K562 (cell line): ENCODE data around the gene C22orf39. TPM values are rescaled to one million over a fixed set of nuclear protein-coding genes. Genes with fewer than 3 reads are reported as not detected.

Source experiments
- ATAC-seq: fragments of 200-7000 bp; cut with Tn5 transposase; 3 replicates; pipeline ENCODE4 v1.9.1; 2020; ENCODE audit warnings: moderate library complexity
- BruUV-seq: library from RNA; stranded (reverse); fragments of 400-500 nt; replicated peaks from 2 replicates; lab custom pipeline; 2021; lab: Mats Ljungman, UMichigan
- CTCF ChIA-PET: fragments of 300-600 bp; formaldehyde crosslinking; extraction: SDS; loops from one replicate; lab custom pipeline; 2021; ENCODE audit warnings: low intra/inter-chr PET ratio; lab: Yijun Ruan, JAX
- POLR2A ChIA-PET: fragments of 300-600, 350-650 bp; sonication (Branson Sonifier 250); formaldehyde crosslinking; extraction: SDS; loops from one replicate; lab custom pipeline; 2021; ENCODE audit warnings: antibody characterized with exemption, inconsistent platforms; lab: Yijun Ruan, JAX
- DNase-seq, 4 experiments: peaks; one replicate each; pipeline versions ENCODE4 v3.0.0 to v3.0.0-alpha.2; 2011 to 2018; ENCODE audit warnings: low spot score in 3 of 4, mixed read lengths in 3 of 4; ENCODE audit errors: extremely low read depth in 1 of 4
- FAIRE-seq: peaks from 2 replicates; lab custom pipeline; 2011; peaks lifted over from hg19 to GRCh38; lab: Jason Lieb, UNC
- H2AFZ ChIP-seq: 2 replicates; pipeline ENCODE4 v1.6.0; 2011; ENCODE audit warnings: low read depth, low read length, control low read depth, inconsistent platforms
- H3K27ac ChIP-seq: fragments of 200-600 bp; 3 replicates; pipeline ENCODE4 v1.8.0; 2011; ENCODE audit warnings: low read depth, mild to moderate bottlenecking, control low read depth, inconsistent platforms, low read length, moderate library complexity, mixed read lengths; ENCODE audit errors: extremely low read depth
- H3K27me3 ChIP-seq, 2 experiments: fragments of 300-600 bp in 1 of 2; 2 replicates in 1 of 2; 3 replicates in 1 of 2; pipeline versions ENCODE4 v1.6.0 to v1.8.0; 2011; ENCODE audit warnings: inconsistent platforms in 2 of 2, low read length in 2 of 2, mild to moderate bottlenecking in 1 of 2, mixed read lengths in 1 of 2, moderate library complexity in 1 of 2; ENCODE audit not compliant: control insufficient read depth in 2 of 2, insufficient read depth in 2 of 2
- H3K36me3 ChIP-seq: fragments of 300-600 bp; 3 replicates; pipeline ENCODE4 v1.8.0; 2011; ENCODE audit warnings: mild to moderate bottlenecking, low read length, inconsistent platforms; ENCODE audit not compliant: control insufficient read depth, insufficient read depth
- H3K4me1 ChIP-seq, 2 experiments: fragments of 200-600 bp in 1 of 2; replicated peaks in 1 of 2; 2 replicates in 1 of 2; 3 replicates in 1 of 2; pipeline versions ENCODE4 v1.5.1 to v1.8.0; 2011; ENCODE audit warnings: inconsistent platforms in 2 of 2, low read length in 2 of 2, mild to moderate bottlenecking in 1 of 2, mixed read lengths in 1 of 2, moderate library complexity in 1 of 2; ENCODE audit not compliant: control insufficient read depth in 2 of 2, insufficient read depth in 2 of 2
- H3K4me2 ChIP-seq: 2 replicates; pipeline ENCODE4 v1.6.1; 2011; ENCODE audit warnings: low read length, control low read depth, inconsistent platforms, mixed read lengths; ENCODE audit not compliant: insufficient read depth
- H3K4me3 ChIP-seq: fragments of 200-600 bp; sonication (generic), shearing (Covaris generic); 2 replicates; pipeline ENCODE4 v1.5.1; 2016; ENCODE audit warnings: control low read depth, inconsistent platforms
- H3K79me2 ChIP-seq: fragments of 200-600 bp; 3 replicates; pipeline ENCODE4 v1.8.0; 2011; ENCODE audit warnings: low read length, inconsistent platforms; ENCODE audit not compliant: control insufficient read depth, insufficient read depth
- H3K9ac ChIP-seq, 2 experiments: 2 replicates each; pipeline versions ENCODE4 v1.6.0 to v1.6.1; 2011; ENCODE audit warnings: low read depth in 2 of 2, low read length in 2 of 2, control low read depth in 1 of 2, inconsistent platforms in 1 of 2, mild to moderate bottlenecking in 1 of 2, mixed read lengths in 1 of 2; ENCODE audit not compliant: insufficient read depth in 1 of 2
- H3K9me1 ChIP-seq: one replicate; pipeline ENCODE4 v1.6.0; 2011; ENCODE audit warnings: inconsistent platforms, mild to moderate bottlenecking, low read length, moderate library complexity; ENCODE audit not compliant: control insufficient read depth, insufficient read depth
- H3K9me3 ChIP-seq: replicated peaks from 2 replicates; pipeline ENCODE4 v1.5.1; 2011; ENCODE audit warnings: low read depth, low read length, inconsistent platforms; ENCODE audit not compliant: control insufficient read depth, insufficient read depth
- H4K20me1 ChIP-seq: replicated peaks from 2 replicates; pipeline ENCODE4 v1.6.1; 2011; ENCODE audit warnings: low read length, inconsistent platforms, mixed read lengths; ENCODE audit not compliant: control insufficient read depth, insufficient read depth
- CEBPG ChIP-seq, 3 experiments: fragments of 200-800 bp in 1 of 3; sonication (Bioruptor generic) in 1 of 3; sonication (generic) in 1 of 3; formaldehyde crosslinking in 1 of 3; IDR thresholded peaks in 2 of 3; conservative IDR thresholded peaks in 1 of 3; 2 replicates each; pipeline versions ENCODE4 v1.6.1 to v1.8.0; 2016 to 2022; ENCODE audit warnings: missing compliant biosample characterization in 2 of 3, missing genetic modification characterization in 2 of 3, mild to moderate bottlenecking in 1 of 3, missing genetic modification reagents in 1 of 3
- KLF10 ChIP-seq: fragments of 250-450 bp; sonication (Bioruptor Pico); IDR thresholded peaks from 2 replicates; pipeline ENCODE4 v1.6.1; 2021; ENCODE audit warnings: matching md5 sums
- MAFG ChIP-seq: fragments of 450-650 bp; conservative IDR thresholded peaks from 2 replicates; pipeline ENCODE4 v1.6.1; 2016; ENCODE audit warnings: missing genetic modification characterization, missing compliant biosample characterization
- POLR2B ChIP-seq: fragments of 450-650 bp; IDR thresholded peaks from 2 replicates; pipeline ENCODE4 v1.6.1; 2018; ENCODE audit warnings: low read depth; ENCODE audit not compliant: partially characterized antibody
- RBFOX2 ChIP-seq: fragments of 200-400 bp; formaldehyde crosslinking; IDR thresholded peaks from 2 replicates; pipeline ENCODE4 v1.6.1; 2017; ENCODE audit warnings: low read depth, mild to moderate bottlenecking, low read length, moderate library complexity
- TGIF2 ChIP-seq: sonication (generic); formaldehyde crosslinking; IDR thresholded peaks from 2 replicates; pipeline ENCODE4 v1.8.1; 2022; ENCODE audit warnings: mild to moderate bottlenecking, missing genetic modification reagents, moderate library complexity
- WHSC1 ChIP-seq: IDR thresholded peaks from one replicate; pipeline ENCODE4 v1.6.1; 2012; ENCODE audit warnings: low read length, control low read depth, inconsistent platforms
- ZNF431 ChIP-seq: sonication (generic); formaldehyde crosslinking; IDR thresholded peaks from 2 replicates; pipeline ENCODE4 v1.8.0; 2022; ENCODE audit warnings: mild to moderate bottlenecking, missing genetic modification reagents
- ZNF707 ChIP-seq: fragments of 250-450 bp; sonication (Bioruptor Pico); conservative IDR thresholded peaks from 2 replicates; pipeline ENCODE4 v1.8.0; 2022; ENCODE audit warnings: inconsistent platforms, mild to moderate bottlenecking, moderate library complexity
- WGBS: fragments of 100-300 bp; shearing (Covaris generic); methylation state at CpG from one replicate; pipeline ENCODE4 v1.1.6; 2016; ENCODE audit warnings: low coverage, mixed read lengths; ENCODE audit not compliant: insufficient coverage; ENCODE audit errors: missing lambda C conversion rate; 5-methylcytosine and 5-hydroxymethylcytosine counted together
- in situ Hi-C: fragments of 300-500 bp; cut with MboI; formaldehyde crosslinking; loops from 4 replicates; pipeline ENCODE4 v1.15.0; 2018; ENCODE audit warnings: inconsistent platforms, mixed read lengths
- intact Hi-C: fragments of 100-400 bp; cut with micrococcal nuclease; formaldehyde crosslinking; loops from 2 replicates; pipeline ENCODE4 v1.14.2; 2022
- polyA plus RNA-seq, 8 experiments: library from polyadenylated mRNA; depleted of rRNA in 4 of 8; stranded (reverse) in 5 of 8; unstranded in 3 of 8; fragments of >200 nt; fragmentation: Nextera tagmentation in 2 of 8; fragmentation: Illumina TruSeq in 1 of 8; extraction: Ambion mirVana in 2 of 8; extraction: Trizol in 1 of 8; gene quantifications; 2 replicates each; pipeline versions ENCODE4 v1.2.1 to v1.2.3, GENCODE V29; 2011 to 2014; ENCODE audit warnings: inconsistent platforms in 1 of 8, missing spikeins in 1 of 8
- total RNA-seq, 7 experiments: library from RNA; depleted of rRNA in 6 of 7; stranded (reverse); fragments of >200 nt in 6 of 7; fragmentation: Illumina TruSeq in 2 of 7; extraction: Trizol in 2 of 7; gene quantifications; 2 replicates each; pipeline versions ENCODE4 v1.2.1 to v1.2.3, GENCODE V29; 2011 to 2021; ENCODE audit warnings: low replicate concordance in 1 of 7
- TF ChIP-seq, protein P1 (sequence below): fragments of 450-650 bp; IDR thresholded peaks from 2 replicates; pipeline ENCODE4 v1.6.1; 2016; ENCODE audit warnings: missing biosample characterization, missing genetic modification characterization
- TF ChIP-seq, protein P2 (sequence below): fragments of 250-450 bp; sonication (Bioruptor Pico); IDR thresholded peaks from 2 replicates; pipeline ENCODE4 v1.5.0; 2021
- TF ChIP-seq, protein P3 (sequence below): sonication (generic); formaldehyde crosslinking; IDR thresholded peaks from 2 replicates; pipeline ENCODE4 v1.8.1; 2023; ENCODE audit warnings: mild to moderate bottlenecking, missing genetic modification reagents

The C22orf39 gene
- total and polyA plus RNA-seq, 9 of the 15 experiments (the other 6 are each of a cell fraction or from before 2014, with no cell fraction given) = 20.4 to 139 (median 66.8) TPM

DNA sequence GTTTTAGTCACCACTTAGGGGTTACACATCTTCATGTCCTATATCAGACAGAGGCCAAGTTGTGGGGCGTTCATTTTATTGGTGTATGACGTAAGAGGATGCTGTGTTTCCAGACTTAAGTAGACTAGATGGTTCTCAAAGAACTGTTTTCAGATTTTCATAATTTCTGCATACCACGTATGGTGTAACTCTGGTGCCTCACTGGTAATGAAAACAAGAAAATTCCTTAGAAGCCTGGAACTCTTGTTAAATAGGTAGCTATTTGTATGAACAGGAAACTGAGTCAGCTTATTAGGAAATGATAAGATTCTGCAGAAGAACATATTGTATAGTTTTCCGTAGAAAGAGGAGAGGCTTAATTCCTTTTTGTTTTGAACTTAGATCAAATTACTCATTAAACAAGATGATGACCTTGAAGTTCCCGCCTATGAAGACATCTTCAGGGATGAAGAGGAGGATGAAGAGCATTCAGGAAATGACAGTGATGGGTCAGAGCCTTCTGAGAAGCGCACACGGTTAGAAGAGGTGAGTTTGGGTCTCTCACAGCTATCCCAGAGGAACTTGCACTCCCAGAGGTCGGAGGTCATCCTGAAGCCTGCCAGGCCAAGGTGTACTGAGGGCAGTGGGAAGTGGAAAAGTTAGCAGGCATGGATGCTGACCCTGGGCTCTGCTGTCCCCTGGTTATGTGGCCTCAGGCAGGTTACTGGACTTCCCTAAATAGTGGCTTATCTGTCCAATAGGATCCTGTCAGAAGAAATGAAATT, 36.2 kb upstream of the C22orf39 start:
- H3K27me3 ChIP-seq = no peaks in the 10 kb centered on the region
- in situ Hi-C loops = no loop called here
- peaks cover under 1% of the 10 kb centered on the region for H4K20me1 ChIP-seq
- BruUV-seq = no TSS peak
- no peak overlapping the region for H3K4me3 ChIP-seq
- 95% methylated on average over 8 of the region's 8 CpGs for WGBS
- peaks cover 7 to 8% of the 10 kb centered on the region in 2 experiments for H3K4me1 ChIP-seq
- CTCF ChIA-PET = interaction anchor here (1.1 kb wide), 1 partner anchor 94 kb away, joined by 7 read pairs; no protein-coding TSS in a partner anchor
- peak in 1 of 4 experiments; percentile 38 for DNase-seq
- H3K9ac ChIP-seq = no peak overlapping the region
- no peaks in the 10 kb centered on the region for H3K9me1 ChIP-seq
- no peak for ATAC-seq
- intact Hi-C loops = no loop called here
- no peak overlapping the region for H3K4me2 ChIP-seq
- POLR2A ChIA-PET = interaction anchor here (0.8 to 3.9 kb wide), 7 partner anchors 10 to 28 kb away, joined by 3 to 23 read pairs (median 5); no protein-coding TSS in a partner anchor
- H3K9me3 ChIP-seq = no peaks in the 10 kb centered on the region
- no peak for FAIRE-seq
- H2AFZ ChIP-seq = no peak overlapping the region
- peaks cover 76% of the 10 kb centered on the region for H3K36me3 ChIP-seq
- H3K27ac ChIP-seq = no peak overlapping the region
- H3K79me2 ChIP-seq = peaks cover 47% of the 10 kb centered on the region
- TF ChIP-seq ZNF431 = no peak
- TF ChIP-seq KLF10 = no peak
- TF ChIP-seq WHSC1 = peak; percentile 28
- 0 out of 2 replicates have a peak, but pooled peaks have one; percentile 30 for TF ChIP-seq MAFG (tag)
- TF ChIP-seq, protein P1, sequence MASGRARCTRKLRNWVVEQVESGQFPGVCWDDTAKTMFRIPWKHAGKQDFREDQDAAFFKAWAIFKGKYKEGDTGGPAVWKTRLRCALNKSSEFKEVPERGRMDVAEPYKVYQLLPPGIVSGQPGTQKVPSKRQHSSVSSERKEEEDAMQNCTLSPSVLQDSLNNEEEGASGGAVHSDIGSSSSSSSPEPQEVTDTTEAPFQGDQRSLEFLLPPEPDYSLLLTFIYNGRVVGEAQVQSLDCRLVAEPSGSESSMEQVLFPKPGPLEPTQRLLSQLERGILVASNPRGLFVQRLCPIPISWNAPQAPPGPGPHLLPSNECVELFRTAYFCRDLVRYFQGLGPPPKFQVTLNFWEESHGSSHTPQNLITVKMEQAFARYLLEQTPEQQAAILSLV (tag) = 0 out of 2 replicates have a peak, but pooled peaks have one; percentile 30
- TF ChIP-seq TGIF2 = no peak
- TF ChIP-seq RBFOX2 = peak; percentile 23
- no peak for TF ChIP-seq ZNF707
- TF ChIP-seq CEBPG (CRISPR knock-in tag; IDR thresholded peaks at IDR 0.05) = no peak
- peak in 1 of 2 experiments; percentile 48; a peak in 1 of 4 replicates for TF ChIP-seq CEBPG (tag; conservative IDR thresholded peaks at IDR 0.05 in 1 of 2, IDR thresholded peaks at IDR 0.05 in 1 of 2)
- no peak for TF ChIP-seq POLR2B
- TF ChIP-seq, protein P2, sequence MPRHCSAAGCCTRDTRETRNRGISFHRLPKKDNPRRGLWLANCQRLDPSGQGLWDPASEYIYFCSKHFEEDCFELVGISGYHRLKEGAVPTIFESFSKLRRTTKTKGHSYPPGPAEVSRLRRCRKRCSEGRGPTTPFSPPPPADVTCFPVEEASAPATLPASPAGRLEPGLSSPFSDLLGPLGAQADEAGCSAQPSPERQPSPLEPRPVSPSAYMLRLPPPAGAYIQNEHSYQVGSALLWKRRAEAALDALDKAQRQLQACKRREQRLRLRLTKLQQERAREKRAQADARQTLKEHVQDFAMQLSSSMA (CRISPR knock-in tag) = no peak
- TF ChIP-seq, protein P3, sequence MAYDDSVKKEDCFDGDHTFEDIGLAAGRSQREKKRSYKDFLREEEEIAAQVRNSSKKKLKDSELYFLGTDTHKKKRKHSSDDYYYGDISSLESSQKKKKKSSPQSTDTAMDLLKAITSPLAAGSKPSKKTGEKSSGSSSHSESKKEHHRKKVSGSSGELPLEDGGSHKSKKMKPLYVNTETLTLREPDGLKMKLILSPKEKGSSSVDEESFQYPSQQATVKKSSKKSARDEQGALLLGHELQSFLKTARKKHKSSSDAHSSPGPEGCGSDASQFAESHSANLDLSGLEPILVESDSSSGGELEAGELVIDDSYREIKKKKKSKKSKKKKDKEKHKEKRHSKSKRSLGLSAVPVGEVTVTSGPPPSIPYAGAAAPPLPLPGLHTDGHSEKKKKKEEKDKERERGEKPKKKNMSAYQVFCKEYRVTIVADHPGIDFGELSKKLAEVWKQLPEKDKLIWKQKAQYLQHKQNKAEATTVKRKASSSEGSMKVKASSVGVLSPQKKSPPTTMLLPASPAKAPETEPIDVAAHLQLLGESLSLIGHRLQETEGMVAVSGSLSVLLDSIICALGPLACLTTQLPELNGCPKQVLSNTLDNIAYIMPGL (CRISPR knock-in tag) = 0 out of 2 replicates have a peak, but pooled peaks have one; percentile 68
